ENCODE measurements around the gene LCE1B.

LCE1B gene

DNA sequence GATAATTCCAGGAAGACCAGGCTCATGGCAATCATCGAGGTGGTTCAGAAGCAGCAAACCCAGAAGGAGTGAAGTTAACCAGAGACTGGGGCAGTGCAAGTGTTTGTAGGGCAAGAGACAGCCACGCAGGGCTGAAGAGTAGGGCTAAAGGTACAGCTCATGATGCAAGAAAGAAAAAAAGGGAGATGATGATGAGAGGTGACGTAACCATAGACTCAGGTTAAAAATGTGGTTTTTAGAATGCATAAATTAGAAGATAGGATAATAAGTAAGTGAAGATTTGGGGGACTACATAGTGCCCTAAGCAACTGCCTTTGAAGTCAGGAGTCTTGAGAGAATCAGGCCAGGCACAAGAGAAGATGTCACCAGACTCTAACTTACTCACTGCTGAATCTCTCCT is 48.4 kb downstream of the LCE1B start:
- no peak for DNase-seq (ENCODE audit: low read depth in 2 of 2)

GRCh38 chr1:152861374-152861773 is 49.6 kb downstream of the LCE1B start:
- no peak for DNase-seq (ENCODE audit: low read depth in 2 of 2)

Data from fibroblast of skin of left quadriceps (primary cell).